NCI-H774 (cell line): ENCODE measurements around the gene CRELD2.

Source experiments
- DNase-seq: peaks from one replicate; lab custom pipeline; 2025; lab: John Stamatoyannopoulos, UW

CRELD2 gene

GRCh38 chr22:49968831-49969661 is 50.6 kb downstream of the CRELD2 start:
- no peak for DNase-seq

GRCh38 chr22:49969751-49970527 is 51.5 kb downstream of the CRELD2 start:
- no peak for DNase-seq

GRCh38 chr22:49970528-49971231 is 52.2 kb downstream of the CRELD2 start:
- peak; percentile 76 for DNase-seq

GRCh38 chr22:49971232-49972162 is 53.1 kb downstream of the CRELD2 start:
- no peak for DNase-seq

GRCh38 chr22:49972163-49973017 is 54.0 kb downstream of the CRELD2 start:
- DNase-seq: no peak

- no peak for DNase-seq
These were observed 54.9 kb downstream of the CRELD2 start for GRCh38 chr22:49973018-49973961.

- DNase-seq: no peak
These were observed 57.3 kb downstream of the CRELD2 start for GRCh38 chr22:49975543-49976389.

- DNase-seq: no peak
These were observed 58.2 kb downstream of the CRELD2 start for GRCh38 chr22:49976439-49977175.
